ENCODE data around the gene ZNF664.

ZNF664 gene

DNA sequence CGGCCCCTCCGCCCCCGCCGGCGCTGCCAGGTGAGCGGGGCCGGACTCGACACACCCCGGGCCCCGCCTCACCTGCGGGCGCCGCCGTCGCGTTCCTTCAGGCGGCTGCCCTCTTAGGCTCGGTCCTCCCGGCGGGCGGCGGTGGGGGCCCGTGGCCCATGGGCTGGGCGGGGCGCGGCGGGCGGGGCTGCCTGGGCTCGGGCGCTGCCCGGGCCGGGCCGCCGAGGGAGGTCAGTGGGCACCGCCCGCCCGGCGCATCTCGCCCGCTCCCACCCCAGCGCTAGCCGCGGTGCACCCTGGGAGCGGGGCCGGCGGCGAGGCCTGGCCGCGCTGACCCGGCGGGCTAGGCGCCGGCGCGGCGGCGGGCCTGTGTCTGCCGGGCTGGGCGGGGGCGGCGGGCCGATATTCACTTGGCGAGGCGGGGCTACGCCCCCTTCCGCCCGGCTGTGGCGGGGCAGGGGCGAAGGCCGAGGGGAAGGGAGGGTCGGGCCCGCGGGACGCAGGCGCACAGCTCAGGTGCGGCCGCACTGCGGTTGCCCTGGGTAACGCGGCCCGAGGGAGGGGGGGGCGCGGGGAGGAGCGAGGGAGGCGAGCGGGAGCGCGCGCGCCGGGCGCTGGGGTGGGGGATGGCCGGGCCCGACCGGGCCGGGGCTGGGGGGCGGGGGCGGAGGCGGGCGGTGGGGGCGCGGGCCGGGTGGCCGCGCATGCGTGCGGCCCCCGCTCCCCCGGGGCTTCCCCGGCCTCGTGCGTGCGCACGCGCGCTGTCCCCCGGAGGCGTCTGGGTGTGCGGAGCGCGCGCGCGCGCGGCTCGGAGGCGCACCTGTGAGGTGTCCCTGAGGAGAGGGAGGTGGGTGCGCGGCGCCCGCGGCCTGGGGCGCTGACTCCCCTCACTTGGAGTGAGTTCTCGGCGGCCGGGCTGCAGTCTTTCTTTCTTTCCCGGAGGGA, at the start of gene ZNF664, which contains the start of gene CCDC92:
Gene ZNF664, plus strand, starts transcription at position 759 of the 945 bp plus-strand sequence. CDS start 38,930 bp downstream, outside the sequence.
Gene CCDC92, minus strand, starts transcription at position 375 of the 945 bp plus-strand sequence. CDS start 28,526 bp downstream, outside the sequence.
- no peak for FAIRE-seq

DNA sequence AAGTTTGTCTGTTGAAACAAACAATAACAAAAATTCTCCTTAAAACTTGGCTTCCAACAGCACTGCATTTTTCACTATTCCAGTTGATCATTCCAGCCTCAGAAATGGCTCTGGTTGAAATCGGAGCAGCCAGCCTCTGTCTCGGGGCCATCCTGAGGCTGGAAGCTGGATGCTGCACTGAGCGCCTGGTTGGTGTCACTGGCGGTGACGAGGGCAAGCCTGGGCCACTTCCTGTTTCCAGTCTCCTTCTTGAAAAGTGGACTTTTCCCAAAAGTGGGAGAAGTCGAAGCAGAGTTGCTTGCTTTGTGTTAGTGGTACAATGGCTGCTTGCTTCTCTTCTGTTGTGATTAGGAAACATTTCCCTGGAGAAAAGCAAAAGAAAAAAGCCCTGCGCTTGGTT, 49.1 kb upstream of the ZNF664 start:
- no peak for FAIRE-seq

DNA sequence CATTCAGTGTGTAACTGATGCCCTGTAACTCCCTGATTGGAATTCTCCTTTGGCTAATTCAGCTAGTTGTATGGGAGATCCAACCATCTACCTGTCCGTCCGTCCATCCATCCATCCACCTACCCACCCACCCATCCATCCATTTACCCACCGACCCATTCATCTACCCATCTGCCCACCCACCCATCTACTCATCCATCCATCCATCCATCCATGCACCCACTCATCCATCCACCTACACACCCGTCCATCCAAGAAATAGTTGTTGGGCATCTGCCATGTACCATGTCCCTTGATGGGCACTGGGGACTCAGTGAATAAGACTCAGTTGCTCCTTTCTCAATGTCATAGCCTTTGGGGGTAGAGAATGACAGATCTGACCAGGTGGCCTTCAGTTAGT, 48.5 kb upstream of the ZNF664 start:
- no peak for FAIRE-seq

DNA sequence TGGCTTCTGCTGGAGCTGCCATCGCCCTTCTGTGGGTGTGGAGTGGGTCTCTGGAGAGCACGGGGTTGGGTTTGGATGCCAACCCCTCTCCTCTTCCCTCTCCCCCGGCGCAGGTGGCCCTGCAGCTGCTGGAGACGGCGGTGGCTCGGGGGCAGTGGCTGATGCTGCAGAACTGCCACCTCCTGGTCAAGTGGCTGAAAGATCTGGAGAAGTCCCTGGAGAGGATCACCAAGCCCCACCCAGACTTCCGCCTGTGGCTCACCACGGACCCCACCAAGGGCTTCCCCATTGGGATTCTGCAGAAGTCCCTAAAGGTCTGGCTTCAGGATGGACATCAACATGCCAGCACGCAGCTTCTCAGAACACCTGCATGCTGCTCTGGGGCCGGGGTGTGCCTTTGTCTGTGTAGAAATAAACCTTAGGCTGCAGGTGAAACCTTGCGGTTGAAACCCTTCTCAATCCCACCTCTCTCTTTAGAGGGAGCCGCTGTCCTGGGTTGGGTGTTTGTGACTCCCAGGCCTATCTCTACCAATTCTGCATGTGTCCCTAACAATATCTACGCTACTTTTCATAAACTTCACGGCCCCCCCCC, 44.6 kb upstream of the ZNF664 start:
- no peak for FAIRE-seq

DNA sequence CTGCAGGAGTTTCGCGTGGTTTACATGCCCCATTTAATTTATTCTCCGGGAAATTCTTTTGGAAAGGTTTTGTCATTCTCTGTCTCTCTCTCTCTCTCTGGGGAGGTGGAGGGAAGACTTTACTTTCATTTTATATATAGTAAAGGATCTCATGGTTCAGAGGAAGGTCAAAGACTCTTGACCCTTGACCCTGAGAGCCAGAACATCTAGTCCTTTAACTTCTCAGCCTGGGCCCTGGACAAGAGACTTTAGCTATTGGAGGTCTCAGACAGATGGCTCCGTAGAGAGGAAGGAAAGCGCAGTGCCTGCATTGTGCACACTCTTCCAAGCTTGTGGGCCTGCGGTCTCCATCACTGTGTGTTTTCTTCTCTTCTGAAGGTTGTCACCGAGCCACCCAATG, 44.1 kb upstream of the ZNF664 start:
- FAIRE-seq, result no peak

DNA sequence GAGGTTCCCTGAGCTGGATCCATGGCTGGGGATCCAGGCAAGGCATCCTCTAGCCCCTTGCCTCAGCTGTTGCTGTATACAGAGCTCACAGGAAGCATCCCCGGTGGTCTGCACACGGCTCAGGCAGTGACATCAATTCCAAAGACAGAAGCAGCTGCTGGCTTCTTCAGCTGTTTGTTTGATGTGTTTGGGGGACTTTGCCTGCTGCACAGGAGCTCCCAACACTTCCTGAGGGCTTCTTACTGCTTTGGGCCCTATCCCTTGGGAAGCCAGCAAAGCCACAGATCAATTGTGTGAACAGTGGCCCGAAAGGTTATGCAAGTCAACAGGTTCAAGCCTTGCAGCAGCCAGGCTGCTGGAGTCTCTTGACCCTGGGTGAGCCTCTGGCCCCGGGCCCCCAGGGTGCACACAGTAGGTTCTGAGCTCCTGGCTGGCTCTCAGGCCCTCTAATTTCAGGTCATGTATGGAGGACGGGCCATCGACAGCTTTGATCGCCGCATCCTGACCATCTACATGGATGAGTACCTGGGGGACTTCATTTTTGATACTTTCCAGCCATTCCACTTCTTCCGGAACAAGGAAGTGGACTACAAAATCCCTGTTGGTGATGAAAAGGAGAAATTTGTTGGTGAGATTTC, 43.0 kb upstream of the ZNF664 start:
- no peak for FAIRE-seq

DNA sequence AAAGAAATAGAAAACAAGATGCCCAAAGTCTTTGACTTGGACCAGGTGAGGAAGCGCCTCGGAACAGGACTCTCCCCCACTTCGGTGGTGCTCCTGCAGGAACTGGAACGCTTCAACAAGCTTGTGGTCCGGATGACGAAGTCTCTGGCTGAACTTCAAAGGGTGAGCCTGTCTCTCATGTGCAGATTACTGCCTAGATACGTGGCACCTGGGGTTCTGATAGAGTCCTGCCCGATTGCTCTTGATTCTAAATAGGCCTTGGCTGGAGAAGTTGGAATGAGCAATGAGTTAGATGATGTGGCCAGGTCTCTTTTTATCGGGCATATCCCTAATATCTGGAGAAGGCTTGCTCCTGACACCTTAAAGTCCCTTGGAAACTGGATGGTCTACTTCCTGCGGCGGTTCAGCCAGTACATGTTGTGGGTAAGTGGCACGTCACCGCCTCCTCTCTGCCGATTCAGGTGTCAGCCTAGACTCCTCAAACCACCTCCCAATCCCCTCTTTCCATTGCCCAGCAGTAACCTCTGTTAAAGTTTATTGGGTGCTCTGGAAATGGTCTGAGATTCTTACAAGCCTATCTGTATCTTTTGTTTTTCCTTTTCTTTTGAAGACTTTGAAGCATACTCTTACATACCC, 41.2 kb upstream of the ZNF664 start:
- no peak for FAIRE-seq

DNA sequence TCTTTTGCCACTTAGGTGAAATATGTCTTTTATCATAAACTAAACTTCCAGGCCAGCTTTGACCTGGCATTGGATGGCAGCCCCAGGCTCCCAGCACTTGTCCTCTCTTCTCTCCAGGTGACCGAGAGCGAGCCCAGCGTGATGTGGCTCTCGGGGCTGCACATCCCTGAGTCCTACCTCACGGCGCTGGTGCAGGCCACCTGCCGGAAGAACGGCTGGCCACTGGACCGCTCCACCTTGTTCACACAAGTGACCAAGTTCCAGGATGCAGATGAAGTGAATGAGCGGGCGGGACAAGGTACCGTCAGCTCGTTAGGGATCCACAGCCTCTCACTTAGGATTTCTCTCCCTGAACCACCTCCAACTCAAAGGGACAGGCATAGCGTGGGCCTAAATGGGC, 39.8 kb upstream of the ZNF664 start:
- no peak for FAIRE-seq

DNA sequence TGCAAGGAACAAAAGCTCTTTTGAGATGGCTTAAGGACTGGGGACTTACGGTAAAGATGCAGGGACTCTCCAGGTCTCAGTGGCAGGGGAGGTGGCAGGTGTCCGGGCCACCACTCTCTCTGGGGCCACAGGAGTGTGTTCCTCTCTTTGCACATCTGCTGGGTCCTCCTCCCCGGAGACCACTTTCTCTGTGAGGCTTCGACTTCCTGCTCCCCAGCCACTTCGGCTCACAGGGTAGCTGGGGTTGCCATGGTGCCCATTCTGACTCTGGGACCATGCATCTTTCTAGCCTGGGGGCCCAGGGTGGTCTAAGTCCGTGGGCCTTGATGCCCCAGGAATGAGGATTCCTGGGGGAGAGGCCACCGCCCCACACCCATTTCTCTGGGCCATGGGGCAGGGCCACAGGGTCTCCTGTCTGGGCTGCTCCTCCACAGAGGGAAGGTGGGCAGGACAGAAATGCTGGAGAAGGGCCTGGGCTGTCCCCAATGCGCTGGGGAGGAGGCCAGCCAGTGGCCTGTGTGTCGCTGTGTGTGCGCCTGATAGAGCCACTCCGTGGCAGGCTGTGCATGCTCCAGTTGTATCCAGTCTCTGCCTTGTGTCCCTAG, 38.9 kb upstream of the ZNF664 start:
- FAIRE-seq, result no peak

DNA sequence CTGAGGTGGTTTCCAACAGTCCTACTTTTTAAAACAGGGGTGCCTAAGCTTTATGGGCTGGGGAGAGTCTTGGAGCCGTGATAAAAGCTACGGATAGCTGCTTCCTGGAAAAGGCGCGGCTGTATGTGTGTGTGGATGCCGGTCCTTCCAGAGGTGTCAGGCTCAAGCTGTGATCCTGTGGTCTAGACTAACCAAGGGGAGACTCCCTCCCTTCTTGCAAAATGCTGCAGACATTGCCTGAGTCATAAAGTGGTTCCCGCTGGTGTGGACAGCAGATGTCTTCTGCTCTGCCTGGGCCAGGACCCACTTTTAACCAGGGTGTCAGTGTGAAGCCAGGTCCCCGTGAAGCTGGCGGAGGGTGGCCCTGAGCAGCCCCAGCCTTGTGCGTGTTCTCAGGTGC, 38.2 kb upstream of the ZNF664 start:
- no peak for FAIRE-seq

DNA sequence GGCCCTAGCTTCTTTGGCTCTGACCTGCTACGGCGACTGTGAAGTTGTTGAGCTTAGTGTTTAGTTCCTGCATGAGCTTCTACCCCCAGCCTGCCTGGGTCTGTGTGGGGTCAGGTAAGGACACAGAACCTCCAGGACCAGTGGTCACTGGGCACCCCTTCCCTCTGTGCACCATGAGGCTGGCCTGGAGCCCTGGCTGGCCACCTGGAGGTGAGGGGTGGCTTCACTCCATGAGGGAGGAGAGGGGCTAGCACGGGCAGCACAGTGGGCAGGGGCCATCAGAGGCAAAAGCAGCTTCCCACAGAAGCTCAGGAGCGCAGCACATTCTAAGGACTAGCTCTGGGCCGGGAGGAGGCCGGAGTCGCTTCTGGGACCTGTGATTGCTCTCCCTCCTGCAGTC, 37.1 kb upstream of the ZNF664 start:
- FAIRE-seq, result no peak

DNA sequence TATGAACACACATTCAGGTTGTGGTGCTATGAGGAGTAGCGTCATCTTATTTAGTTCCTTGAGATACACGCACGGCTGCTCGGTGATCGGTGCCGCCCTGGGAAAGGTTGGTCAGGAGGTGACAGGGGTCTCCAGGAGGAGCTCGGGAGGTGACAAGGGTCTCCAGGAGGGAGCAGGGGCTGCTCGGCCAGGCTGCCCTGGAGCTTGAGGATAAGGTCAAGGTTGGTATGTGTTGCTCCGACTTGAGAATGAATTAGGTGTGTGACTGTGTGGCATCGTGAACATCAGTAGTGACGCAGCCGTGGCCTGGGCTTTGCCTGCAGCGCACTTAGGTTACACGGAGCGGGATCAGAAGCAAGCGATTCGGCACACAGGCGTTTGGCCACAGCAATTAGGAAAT, 36.5 kb upstream of the ZNF664 start:
- FAIRE-seq, result no peak

DNA sequence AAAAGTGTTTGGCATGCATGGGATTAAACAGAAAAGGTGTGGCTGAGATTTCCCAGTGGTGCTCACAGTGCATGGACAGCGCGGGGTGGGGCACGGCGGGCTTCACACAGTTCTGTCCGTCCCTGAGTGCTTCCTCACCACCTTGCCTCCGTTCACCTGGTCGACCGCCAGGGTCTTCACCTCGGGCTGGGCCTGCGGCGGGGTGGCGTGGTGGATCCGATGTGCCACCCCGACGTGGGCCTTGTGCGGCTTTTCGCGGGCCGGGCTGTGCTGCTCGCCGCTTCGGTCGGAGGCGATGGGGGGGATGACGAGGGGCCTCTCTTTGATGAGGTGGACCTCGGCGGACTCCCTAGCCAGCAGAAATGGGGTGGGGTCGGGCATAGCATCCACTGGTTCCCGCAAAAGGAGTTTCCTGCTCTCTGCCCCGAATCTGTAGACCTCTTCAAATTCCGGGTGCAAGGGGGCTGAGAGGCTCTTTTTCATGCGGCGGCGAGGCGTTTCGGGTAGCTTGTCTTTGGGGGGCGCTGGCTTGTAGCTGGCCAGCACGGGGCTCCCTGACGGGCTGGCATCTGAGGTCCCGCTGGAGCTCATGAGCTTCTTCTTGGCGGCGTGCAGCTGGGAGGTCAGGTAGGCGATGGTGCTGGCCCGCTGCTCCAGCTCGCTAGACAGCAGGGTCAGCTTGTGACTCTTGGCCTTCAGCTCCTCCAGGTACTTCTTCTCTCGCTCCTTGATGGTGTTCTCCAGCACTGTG, 35.9 kb upstream of the ZNF664 start:
- FAIRE-seq, result no peak

DNA sequence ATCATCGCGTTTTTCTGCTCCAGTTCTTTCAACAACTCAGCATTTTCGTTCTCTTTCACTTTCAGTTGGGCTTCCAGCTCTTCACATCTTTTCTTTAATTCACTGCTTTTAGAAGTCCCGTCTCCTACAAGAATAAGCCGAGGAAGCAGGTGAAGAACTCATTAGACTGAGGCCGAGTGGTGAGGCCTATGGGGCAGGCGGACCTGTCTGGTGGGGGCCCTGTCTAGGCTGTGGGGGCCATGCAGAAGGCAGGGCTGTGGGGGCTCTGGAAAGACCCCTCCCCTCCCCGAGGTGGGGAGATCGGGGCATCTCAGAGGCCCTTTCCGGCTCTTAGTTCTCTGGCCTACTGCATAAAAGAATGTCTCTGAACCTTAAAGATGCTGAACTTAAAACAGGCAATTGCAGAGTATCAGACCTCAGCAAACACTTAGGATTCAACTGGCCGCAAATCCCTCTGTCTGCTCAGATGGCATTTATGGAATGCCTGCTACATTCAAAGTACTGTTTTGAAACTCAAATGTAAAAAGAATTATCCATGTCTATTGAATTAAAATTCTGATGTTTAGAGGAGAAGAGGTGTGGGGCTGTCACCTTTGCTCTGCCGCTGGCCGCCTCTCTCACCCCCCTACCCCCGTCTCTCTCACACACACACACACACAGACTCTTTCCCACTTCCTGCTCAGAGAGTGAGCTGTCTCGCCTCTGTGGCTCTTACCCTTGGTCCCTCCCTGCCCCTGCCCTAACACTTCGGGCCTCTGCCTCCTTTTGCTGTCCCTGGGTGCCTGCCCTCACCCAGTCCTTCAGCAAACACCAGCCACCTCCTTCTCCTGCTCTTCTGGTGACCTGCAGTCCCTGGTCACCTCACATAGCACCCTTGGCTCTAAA, 35.1 kb upstream of the ZNF664 start:
- no peak for FAIRE-seq

DNA sequence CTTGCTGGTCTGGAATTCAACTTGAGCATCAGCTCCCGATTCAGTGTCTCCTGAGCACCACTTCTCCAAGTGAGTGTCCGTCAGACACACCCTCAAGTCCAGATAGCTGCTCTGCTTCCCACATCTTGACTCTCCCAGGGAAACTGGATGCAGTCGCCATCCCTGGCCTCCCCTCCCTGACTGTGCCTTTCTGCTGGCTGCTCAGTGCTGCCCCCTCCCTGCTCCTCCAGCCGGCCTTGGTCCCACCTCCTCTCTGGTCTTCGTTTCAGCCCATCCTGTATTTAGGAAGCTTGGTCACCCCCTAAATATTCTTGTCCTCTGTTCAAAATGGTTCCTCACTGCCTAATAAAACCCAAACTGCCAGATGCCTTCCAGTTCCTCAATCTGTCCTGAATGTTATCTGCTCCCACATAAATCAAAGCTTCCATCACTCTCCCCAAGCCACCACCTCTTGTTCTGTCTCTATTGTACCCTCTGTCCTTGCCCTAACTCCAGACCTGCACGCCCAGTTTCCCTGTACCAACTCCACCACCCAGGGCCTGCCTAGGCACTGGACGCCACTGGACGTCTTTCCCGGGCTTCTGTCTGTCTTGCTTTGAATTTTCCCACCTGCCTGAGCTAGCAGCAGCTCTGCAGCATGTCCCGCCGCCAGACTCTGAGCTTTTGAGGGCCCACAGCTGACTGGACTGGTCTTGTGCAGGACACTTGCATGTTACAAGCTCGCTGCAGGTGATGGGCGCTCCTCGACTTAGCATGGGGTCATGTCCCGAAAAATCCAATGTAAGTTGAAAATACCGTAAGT, 34.1 kb upstream of the ZNF664 start:
- no peak for FAIRE-seq

DNA sequence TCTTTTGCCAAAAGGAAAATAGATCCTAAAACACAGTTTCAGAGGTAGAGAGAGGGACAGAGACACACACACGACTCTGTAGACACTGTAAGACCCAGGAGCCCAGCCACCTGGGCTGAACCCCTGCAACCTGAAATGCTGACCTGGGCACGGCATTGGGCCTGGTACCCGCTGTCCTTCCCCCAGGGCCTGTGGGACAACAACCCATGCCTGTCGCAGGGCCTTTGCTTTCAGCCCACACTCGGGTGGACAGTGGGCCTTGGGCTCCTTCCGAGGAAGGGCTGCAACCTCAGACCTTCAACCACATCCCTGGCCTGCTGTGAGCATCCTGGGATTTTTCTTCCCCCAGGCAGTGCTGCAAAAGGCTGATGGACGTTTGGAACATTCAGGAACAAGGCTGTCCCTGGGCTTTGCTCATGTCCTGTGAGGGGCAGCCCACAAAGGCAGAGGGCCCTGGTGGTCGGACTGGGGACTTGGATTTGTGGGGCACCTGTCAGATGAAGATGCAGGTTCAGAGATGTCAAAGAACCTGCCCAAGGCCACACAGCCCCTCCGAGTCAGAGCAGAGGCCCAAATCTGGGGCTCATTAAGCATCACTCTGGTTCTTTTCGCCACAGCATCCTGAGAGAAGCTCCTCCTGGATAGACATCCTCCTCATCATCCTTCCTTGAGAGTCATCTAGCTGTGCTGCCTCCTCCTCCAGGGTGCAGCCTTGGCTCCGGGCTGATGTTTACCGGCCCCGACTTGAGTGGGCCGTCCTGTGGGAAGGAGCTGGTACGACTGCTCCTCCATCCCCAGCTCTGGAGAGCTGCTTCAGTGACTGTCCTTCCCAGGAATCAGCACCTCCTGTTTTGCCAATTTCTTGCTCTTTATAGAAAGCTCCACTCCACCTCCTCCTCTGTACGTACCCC, 33.0 kb upstream of the ZNF664 start:
- FAIRE-seq, result no peak

DNA sequence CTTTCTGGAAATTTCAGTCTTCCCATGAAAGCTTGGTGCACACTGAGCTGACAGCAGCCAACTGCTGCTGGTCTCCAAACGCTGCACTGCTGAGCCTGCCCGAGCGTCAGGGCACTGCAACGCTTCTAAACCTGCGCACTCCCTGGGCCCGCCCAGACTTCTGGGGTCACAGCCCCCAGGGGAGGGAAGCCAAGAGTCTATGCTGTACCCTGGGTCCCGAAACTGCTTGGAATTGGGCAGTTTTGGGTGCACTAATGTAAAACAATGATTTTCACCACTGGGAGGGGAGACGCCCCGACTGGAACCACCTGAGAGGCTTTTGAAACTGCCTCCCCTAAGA, 32.4 kb upstream of the ZNF664 start:
- FAIRE-seq, result no peak

DNA sequence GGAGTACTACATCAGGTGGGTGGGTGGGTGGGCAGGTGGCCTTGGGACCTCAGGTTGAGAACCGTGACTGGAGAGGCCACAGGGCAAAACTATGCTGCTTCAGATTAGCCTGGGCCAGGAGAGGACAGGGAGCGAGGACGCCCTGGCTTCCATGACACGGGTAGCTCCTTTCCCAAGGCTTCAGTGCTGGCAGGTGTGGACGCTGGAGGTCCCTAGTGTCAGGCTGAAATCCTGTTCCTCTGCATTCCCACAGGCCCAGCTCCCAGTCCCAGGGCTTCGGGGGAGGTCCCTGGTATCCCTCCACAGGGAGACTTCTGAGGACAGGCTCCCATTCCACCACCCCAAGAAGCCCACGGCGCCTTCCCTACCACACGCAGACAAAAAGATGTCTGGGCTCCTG, 32.0 kb upstream of the ZNF664 start:
- no peak for FAIRE-seq

DNA sequence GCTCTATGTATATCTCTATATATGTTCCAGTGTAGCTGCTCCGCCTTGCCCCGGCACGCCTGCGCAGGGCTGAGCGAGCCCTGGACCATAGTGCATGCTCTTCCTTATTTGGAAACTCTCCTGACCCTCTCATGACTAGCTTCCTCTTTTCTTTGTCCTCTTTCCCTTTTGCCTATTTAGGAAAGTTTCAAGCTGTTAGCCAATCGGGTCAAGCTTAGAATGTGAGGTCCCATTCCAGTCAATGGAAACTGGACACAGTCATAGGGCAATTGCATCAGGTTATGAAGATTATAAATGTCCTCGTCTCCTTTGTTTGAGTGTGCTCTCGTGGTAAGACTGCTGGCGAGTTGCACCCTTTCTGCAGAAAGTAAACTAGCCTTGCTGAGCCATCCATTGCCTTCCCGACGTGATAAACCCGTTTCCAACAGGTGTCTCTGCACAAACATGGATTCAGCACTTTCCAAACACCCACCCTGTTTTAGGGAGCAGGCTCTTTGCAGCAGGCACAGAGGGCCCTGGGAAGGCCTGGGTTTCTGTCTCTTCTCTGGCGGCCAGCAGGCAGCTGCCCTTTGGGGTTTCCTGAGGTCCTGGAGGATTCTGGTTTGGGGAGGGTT, 31.3 kb upstream of the ZNF664 start:
- no peak for FAIRE-seq

Measured in colon (tissue), 2 donors.